ENCODE results near the gene TNFAIP8L1.
A peak's percentile ranks its signal among the peaks of the same experiment; 100 is the strongest.

TNFAIP8L1 gene

DNA sequence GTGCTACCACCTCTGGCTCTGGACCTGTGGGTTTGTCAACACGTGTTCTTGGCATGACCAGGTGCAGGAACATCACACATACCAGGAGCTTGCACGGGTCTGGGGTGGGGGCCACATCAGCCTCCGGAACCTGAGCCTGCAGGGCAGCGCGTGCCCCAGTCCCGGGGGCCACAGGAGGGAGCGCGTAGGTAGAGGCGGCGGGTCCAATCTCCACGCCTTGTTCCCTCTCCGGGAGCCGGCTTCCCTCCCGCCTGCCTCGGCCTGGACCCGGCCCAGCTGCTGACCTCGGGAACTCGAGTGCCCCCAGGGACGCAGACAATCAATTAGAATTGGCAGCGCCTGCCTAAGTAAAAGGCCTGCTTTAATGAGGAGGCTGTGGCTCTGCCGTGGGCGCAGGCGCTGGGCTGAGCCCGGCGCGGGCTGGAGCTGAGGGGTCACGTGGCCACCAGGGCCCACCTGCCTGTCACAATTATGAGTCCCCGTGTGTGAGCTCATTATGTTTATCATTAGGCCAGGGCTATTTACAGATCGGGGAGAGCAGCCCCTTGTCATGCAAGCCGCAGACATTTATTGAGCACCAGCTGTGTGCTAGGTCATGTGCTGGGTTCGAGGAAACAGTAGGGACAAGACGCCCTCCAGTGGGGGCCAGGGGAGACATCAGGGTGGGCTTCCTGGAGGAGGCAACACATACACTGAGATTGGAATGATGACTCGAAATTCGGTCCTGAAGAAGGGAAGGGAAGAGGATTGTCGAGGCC, 32.2 kb upstream of the TNFAIP8L1 start:
- Histone ChIP-seq H3K4me2 (peak overlapping the region; percentile 15), H3K9ac (no peak overlapping the region), H3K9me3 (no peaks in the 10 kb centered on the region), H3K36me3 (no peaks in the 10 kb centered on the region), H3K4me3 (no peak overlapping the region), H3K4me1 (peaks cover 60% of the 10 kb centered on the region), H3K27me3 (no peaks in the 10 kb centered on the region), H3K27ac (no peak overlapping the region), H4K20me1 (no peaks in the 10 kb centered on the region)
- no peak for TF ChIP-seq Cebpa-rat (IDR thresholded peaks at IDR 0.05)

GRCh38 chr19:4609878-4610511, 29.3 kb upstream of the TNFAIP8L1 start:
- peak overlapping the region; percentile 49 for H3K4me3 ChIP-seq
- peak overlapping the region; percentile 75 for H3K27ac ChIP-seq
- H3K9ac ChIP-seq = peak overlapping the region; percentile 55; the same call in 1 of the 2 replicates
- no peaks in the 10 kb centered on the region for H3K27me3 ChIP-seq
- no peaks in the 10 kb centered on the region for H3K36me3 ChIP-seq
- H3K9me3 ChIP-seq = no peaks in the 10 kb centered on the region
- H3K4me1 ChIP-seq = peaks cover 48% of the 10 kb centered on the region
- no peaks in the 10 kb centered on the region for H4K20me1 ChIP-seq
- TF ChIP-seq Cebpa-rat (IDR thresholded peaks at IDR 0.05) = no peak
- peak overlapping the region; percentile 88 for H3K4me2 ChIP-seq

GRCh38 chr19:4613254-4613751, 26.0 kb upstream of the TNFAIP8L1 start:
- Histone ChIP-seq H3K4me1 (peaks cover 57% of the 10 kb centered on the region), H3K4me2 (no peak overlapping the region), H4K20me1 (no peaks in the 10 kb centered on the region), H3K27ac (no peak overlapping the region), H3K4me3 (no peak overlapping the region), H3K27me3 (no peaks in the 10 kb centered on the region), H3K9me3 (no peaks in the 10 kb centered on the region), H3K9ac (no peak overlapping the region), H3K36me3 (no peaks in the 10 kb centered on the region)
- no peak for TF ChIP-seq Cebpa-rat (IDR thresholded peaks at IDR 0.05)

- H4K20me1 ChIP-seq = no peaks in the 10 kb centered on the region
- no peak overlapping the region for H3K9ac ChIP-seq
- no peaks in the 10 kb centered on the region for H3K36me3 ChIP-seq
- peaks cover 55% of the 10 kb centered on the region for H3K4me1 ChIP-seq
- peak overlapping the region; percentile 0; the same call in 1 of the 2 replicates for H3K27ac ChIP-seq
- H3K4me3 ChIP-seq = no peak overlapping the region
- no peaks in the 10 kb centered on the region for H3K9me3 ChIP-seq
- H3K4me2 ChIP-seq = peak overlapping the region; percentile 42
- no peaks in the 10 kb centered on the region for H3K27me3 ChIP-seq
- no peak for TF ChIP-seq Cebpa-rat (IDR thresholded peaks at IDR 0.05)
Measured at GRCh38 chr19:4618019-4618418, 21.3 kb upstream of the TNFAIP8L1 start.

DNA sequence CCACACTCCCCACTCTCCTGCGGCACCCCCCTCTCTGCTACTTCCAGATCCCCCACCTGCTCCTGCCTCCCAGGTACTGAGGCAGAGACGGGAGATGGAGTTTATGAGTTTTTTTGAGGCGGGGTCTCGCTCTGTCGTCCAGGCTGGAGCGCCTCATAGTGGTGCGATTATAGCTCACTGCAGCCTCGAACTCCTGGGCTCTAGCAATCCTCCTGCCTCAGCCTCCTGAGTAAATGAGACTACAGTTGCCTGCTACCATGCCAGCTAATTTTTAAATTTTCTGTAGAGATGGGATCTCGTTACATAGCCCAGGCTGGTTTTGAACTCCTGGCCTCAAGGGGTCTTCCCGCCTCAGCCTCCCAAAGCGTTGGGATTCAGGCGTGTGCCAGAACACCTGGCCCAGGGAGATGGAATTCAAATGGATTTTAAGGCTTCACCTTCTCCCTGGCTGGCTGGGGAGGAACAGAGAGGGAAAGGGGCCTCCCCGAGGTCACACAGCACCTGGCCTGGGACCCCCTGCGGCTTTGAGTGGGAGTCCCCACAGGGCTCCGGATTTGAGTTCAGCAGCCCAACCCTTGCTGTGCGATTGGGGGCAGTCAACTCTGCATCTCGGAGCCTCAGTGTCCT, 19.5 kb upstream of the TNFAIP8L1 start:
- Histone ChIP-seq H3K4me1 (peaks cover 64% of the 10 kb centered on the region), H3K9ac (no peak overlapping the region), H3K27me3 (no peaks in the 10 kb centered on the region), H3K4me3 (no peak overlapping the region), H3K4me2 (peak overlapping the region; percentile 53; the same call in 1 of the 2 replicates), H3K9me3 (no peaks in the 10 kb centered on the region), H4K20me1 (no peaks in the 10 kb centered on the region), H3K27ac (no peak overlapping the region), H3K36me3 (no peaks in the 10 kb centered on the region)
- no peak for TF ChIP-seq Cebpa-rat (IDR thresholded peaks at IDR 0.05)

GRCh38 chr19:4620675-4621074, 18.6 kb upstream of the TNFAIP8L1 start:
- Histone ChIP-seq H3K27ac (no peak overlapping the region), H3K36me3 (no peaks in the 10 kb centered on the region), H3K4me2 (peak overlapping the region; percentile 53), H3K4me3 (no peak overlapping the region), H4K20me1 (no peaks in the 10 kb centered on the region), H3K4me1 (peaks cover 65% of the 10 kb centered on the region), H3K9ac (no peak overlapping the region), H3K27me3 (no peaks in the 10 kb centered on the region), H3K9me3 (no peaks in the 10 kb centered on the region)
- no peak for TF ChIP-seq Cebpa-rat (IDR thresholded peaks at IDR 0.05)

- no peaks in the 10 kb centered on the region for H3K27me3 ChIP-seq
- no peak for TF ChIP-seq Cebpa-rat (IDR thresholded peaks at IDR 0.05)
- no peak overlapping the region for H3K9ac ChIP-seq
- no peak overlapping the region for H3K4me2 ChIP-seq
- H4K20me1 ChIP-seq = no peaks in the 10 kb centered on the region
- no peak overlapping the region for H3K27ac ChIP-seq
- H3K4me1 ChIP-seq = peaks cover 56% of the 10 kb centered on the region
- H3K9me3 ChIP-seq = no peaks in the 10 kb centered on the region
- no peaks in the 10 kb centered on the region for H3K36me3 ChIP-seq
- H3K4me3 ChIP-seq = no peak overlapping the region
Measured at GRCh38 chr19:4622695-4623421, 16.5 kb upstream of the TNFAIP8L1 start.

DNA sequence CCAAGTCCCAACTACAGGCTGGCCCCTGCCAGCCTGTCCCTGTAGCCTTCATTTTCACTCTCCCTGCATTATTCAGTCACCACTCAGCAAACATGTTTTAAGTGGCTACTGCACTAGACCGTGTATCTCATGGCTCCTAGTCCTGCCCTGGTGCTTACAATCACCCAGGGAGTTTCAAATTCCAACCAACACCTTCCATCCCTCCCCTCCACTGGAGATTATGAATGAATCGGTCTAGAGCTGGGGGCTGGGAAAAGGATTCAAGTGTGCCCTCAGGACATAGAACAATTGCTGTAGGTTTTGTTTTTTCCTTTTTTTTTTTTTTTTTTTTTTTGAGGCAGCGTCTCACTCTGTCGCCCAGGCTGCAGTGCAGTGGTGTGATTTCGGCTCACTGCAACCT, 15.0 kb upstream of the TNFAIP8L1 start:
- Histone ChIP-seq H3K4me2 (peak overlapping the region; percentile 22; the same call in 1 of the 2 replicates), H3K9ac (no peak overlapping the region), H3K4me3 (no peak overlapping the region), H3K27ac (no peak overlapping the region), H4K20me1 (no peaks in the 10 kb centered on the region), H3K9me3 (no peaks in the 10 kb centered on the region), H3K4me1 (peaks cover 50% of the 10 kb centered on the region), H3K27me3 (no peaks in the 10 kb centered on the region), H3K36me3 (no peaks in the 10 kb centered on the region)
- no peak for TF ChIP-seq Cebpa-rat (IDR thresholded peaks at IDR 0.05)

DNA sequence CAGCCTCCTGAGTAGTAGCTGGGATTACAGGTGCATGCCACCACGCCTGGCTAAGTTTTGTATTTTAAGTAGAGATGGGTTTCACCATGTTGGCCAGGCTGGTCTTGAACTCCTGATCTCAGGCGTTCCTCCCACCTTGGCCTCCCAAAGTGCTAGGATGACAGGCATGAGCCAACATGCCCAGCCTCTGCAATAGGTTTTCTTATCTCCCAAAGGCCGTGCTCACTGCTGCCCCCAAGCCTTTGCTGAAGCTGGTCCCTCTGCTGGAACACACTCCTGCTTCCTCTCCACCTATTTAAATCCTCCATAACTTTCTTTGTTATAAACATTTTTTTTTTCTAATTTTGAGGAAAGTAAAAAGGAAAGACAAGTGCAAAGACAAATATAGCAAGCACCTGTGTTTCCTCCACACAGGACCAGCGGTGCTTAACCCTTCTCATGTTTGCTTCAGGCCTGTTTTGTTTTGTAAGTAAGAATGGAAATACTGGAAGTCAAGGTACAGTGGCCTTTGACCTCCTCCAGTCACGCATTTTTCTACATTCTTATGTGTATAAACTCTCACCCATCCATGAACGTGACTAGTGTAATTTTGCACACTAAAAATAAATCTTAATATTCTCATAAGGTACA, 14.5 kb upstream of the TNFAIP8L1 start:
- peak overlapping the region; percentile 22; the same call in 1 of the 2 replicates for H3K4me2 ChIP-seq

More for the DNA sequence above, 14.5 kb upstream of the TNFAIP8L1 start:
- Histone ChIP-seq H3K4me1 (peaks cover 44% of the 10 kb centered on the region), H3K9ac (no peak overlapping the region), H3K36me3 (no peaks in the 10 kb centered on the region), H3K9me3 (no peaks in the 10 kb centered on the region), H3K27me3 (no peaks in the 10 kb centered on the region), H3K4me3 (no peak overlapping the region), H3K27ac (no peak overlapping the region), H4K20me1 (no peaks in the 10 kb centered on the region)
- no peak for TF ChIP-seq Cebpa-rat (IDR thresholded peaks at IDR 0.05)
